H1 (cell line): ENCODE results near the gene GID8. TPM values are rescaled to one million over a fixed set of nuclear protein-coding genes. Genes with fewer than 3 reads are reported as not detected.

ENCODE experiments used
- CTCF ChIA-PET: fragments of 300-600 bp; sonication (Branson Sonifier 250); formaldehyde crosslinking; loops from one replicate; lab custom pipeline; 2021; ENCODE audit not compliant: partially characterized antibody; lab: Charles Lee
- POLR2A ChIA-PET: fragments of 300-600 bp; sonication (Branson Sonifier 250); formaldehyde crosslinking; loops from one replicate; lab custom pipeline; 2021; ENCODE audit warnings: inconsistent platforms; ENCODE audit not compliant: partially characterized antibody; lab: Charles Lee
- DNase-seq, 2 experiments: peaks; one replicate each; pipeline versions ENCODE4 v3.0.0 to v3.0.0-alpha.2; 2010 to 2022; ENCODE audit warnings: low spot score in 2 of 2, low read depth in 1 of 2, mixed read lengths in 1 of 2
- FAIRE-seq: peaks from 2 replicates; lab custom pipeline; 2011; peaks lifted over from hg19 to GRCh38; lab: Jason Lieb, UNC
- H2AFZ ChIP-seq: 2 replicates; pipeline ENCODE4 v1.8.1; 2012; ENCODE audit warnings: low read length, inconsistent platforms
- H2AK5ac ChIP-seq: 2 replicates; pipeline ENCODE4 v1.6.1; 2013; ENCODE audit warnings: low read depth, low read length
- H2BK120ac ChIP-seq: replicated peaks from 2 replicates; pipeline ENCODE3; 2013; ENCODE audit warnings: low read depth, low read length, inconsistent platforms
- H2BK12ac ChIP-seq: 2 replicates; pipeline ENCODE4 v1.6.1; 2013; ENCODE audit warnings: low read depth, low read length
- H2BK15ac ChIP-seq: 2 replicates; pipeline ENCODE4 v1.6.1; 2013; ENCODE audit warnings: low read length
- H2BK20ac ChIP-seq: 2 replicates; pipeline ENCODE4 v1.6.1; 2013; ENCODE audit warnings: low read length
- H2BK5ac ChIP-seq: 2 replicates; pipeline ENCODE4 v1.6.1; 2013; ENCODE audit warnings: low read depth, low read length
- H3K14ac ChIP-seq: 2 replicates; pipeline ENCODE4 v1.6.1; 2013; ENCODE audit warnings: inconsistent platforms; ENCODE audit not compliant: insufficient read length
- H3K18ac ChIP-seq: 2 replicates; pipeline ENCODE4 v1.6.1; 2013; ENCODE audit warnings: low read length; ENCODE audit errors: extremely low read depth
- H3K23ac ChIP-seq: 2 replicates; pipeline ENCODE4 v1.6.1; 2013; ENCODE audit warnings: inconsistent platforms; ENCODE audit not compliant: insufficient read length
- H3K23me2 ChIP-seq: 2 replicates; pipeline ENCODE4 v1.6.1; 2013; ENCODE audit warnings: low read depth, low read length
- H3K27ac ChIP-seq: 2 replicates; pipeline ENCODE4 v1.6.1; 2011; ENCODE audit warnings: low read depth, low read length, inconsistent platforms
- H3K27me3 ChIP-seq, 4 experiments: replicated peaks in 1 of 4; 1 replicate in 1 of 4; 2 replicates in 3 of 4; pipeline versions ENCODE4 v1.6.1 to v1.8.1; 2011 to 2013; ENCODE audit warnings: low read length in 3 of 4, mild to moderate bottlenecking in 3 of 4, inconsistent platforms in 2 of 4, mixed read lengths in 2 of 4, moderate library complexity in 1 of 4; ENCODE audit not compliant: control insufficient read depth in 3 of 4, insufficient read depth in 3 of 4; ENCODE audit errors: extremely low read depth in 1 of 4
- H3K36me3 ChIP-seq, 4 experiments: 2 replicates each; pipeline versions ENCODE4 v1.6.1 to v1.8.1; 2011 to 2013; ENCODE audit warnings: mild to moderate bottlenecking in 4 of 4, low read length in 3 of 4, moderate library complexity in 2 of 4, control low read depth in 1 of 4, inconsistent platforms in 1 of 4; ENCODE audit not compliant: insufficient read depth in 4 of 4, control insufficient read depth in 2 of 4
- H3K4ac ChIP-seq: replicated peaks from 2 replicates; pipeline ENCODE3; 2013; ENCODE audit warnings: low read length, low read depth, mixed read lengths, inconsistent platforms; ENCODE audit not compliant: insufficient read length
- H3K4me1 ChIP-seq, 4 experiments: replicated peaks in 1 of 4; 1 replicate in 1 of 4; 2 replicates in 3 of 4; pipeline versions ENCODE4 v1.6.1 to v1.8.1; 2011 to 2013; ENCODE audit warnings: low read length in 3 of 4, inconsistent platforms in 2 of 4, mixed read lengths in 1 of 4; ENCODE audit not compliant: insufficient read depth in 4 of 4, control insufficient read depth in 3 of 4
- H3K4me2 ChIP-seq, 2 experiments: 2 replicates each; pipeline versions ENCODE4 v1.6.1 to v1.8.1; 2011 to 2013; ENCODE audit warnings: low read depth in 2 of 2, low read length in 2 of 2, control low read depth in 1 of 2, inconsistent platforms in 1 of 2, mild to moderate bottlenecking in 1 of 2; ENCODE audit not compliant: insufficient read depth in 1 of 2
- H3K4me3 ChIP-seq, 4 experiments: fragments of 200-600, 300-600 bp in 1 of 4; sonication (generic), shearing (Covaris generic), sonication (Bioruptor Twin) in 1 of 4; 2 replicates each; pipeline versions ENCODE4 v1.5.1 to v1.8.1; 2011 to 2016; ENCODE audit warnings: low read length in 4 of 4, low read depth in 3 of 4, control low read depth in 2 of 4, inconsistent platforms in 2 of 4, mild to moderate bottlenecking in 2 of 4, mixed read lengths in 1 of 4, moderate library complexity in 1 of 4; ENCODE audit not compliant: insufficient read depth in 2 of 4; ENCODE audit errors: extremely low read depth in 1 of 4
- H3K56ac ChIP-seq: replicated peaks from 2 replicates; pipeline ENCODE3; 2013; ENCODE audit warnings: low read depth, mild to moderate bottlenecking, mixed read lengths, low read length, inconsistent platforms; ENCODE audit not compliant: insufficient read length
- H3K79me1 ChIP-seq: 2 replicates; pipeline ENCODE4 v1.6.1; 2013; ENCODE audit warnings: low read depth, low read length, control low read depth
- H3K79me2 ChIP-seq, 2 experiments: 2 replicates each; pipeline versions ENCODE4 v1.6.1 to v1.8.1; 2012 to 2013; ENCODE audit warnings: low read length in 2 of 2, mild to moderate bottlenecking in 2 of 2, inconsistent platforms in 1 of 2; ENCODE audit not compliant: insufficient read depth in 2 of 2, control insufficient read depth in 1 of 2
- H3K9ac ChIP-seq, 4 experiments: replicated peaks in 1 of 4; 1 replicate in 1 of 4; 2 replicates in 3 of 4; pipeline versions ENCODE4 v1.6.1 to v1.8.1; 2011 to 2013; ENCODE audit warnings: low read depth in 3 of 4, low read length in 3 of 4, control low read depth in 2 of 4, mild to moderate bottlenecking in 2 of 4, moderate library complexity in 2 of 4, inconsistent platforms in 1 of 4; ENCODE audit errors: extremely low read depth in 1 of 4
- H3K9me3 ChIP-seq, 2 experiments: 2 replicates each; pipeline versions ENCODE4 v1.6.1 to v1.8.1; 2012 to 2013; ENCODE audit warnings: mild to moderate bottlenecking in 2 of 2, moderate library complexity in 2 of 2, control low read depth in 1 of 2, inconsistent platforms in 1 of 2, low read depth in 1 of 2, low read length in 1 of 2, mixed read lengths in 1 of 2; ENCODE audit not compliant: insufficient read depth in 2 of 2
- H4K20me1 ChIP-seq, 2 experiments: replicated peaks in 1 of 2; 2 replicates each; pipeline versions ENCODE3 to v1.8.1; 2011 to 2013; ENCODE audit warnings: inconsistent platforms in 2 of 2, low read length in 2 of 2, mild to moderate bottlenecking in 1 of 2; ENCODE audit not compliant: insufficient read depth in 2 of 2, control insufficient read depth in 1 of 2
- H4K5ac ChIP-seq: 2 replicates; pipeline ENCODE4 v1.6.1; 2013; ENCODE audit warnings: low read length, low read depth, mixed read lengths, inconsistent platforms; ENCODE audit not compliant: insufficient read length
- H4K8ac ChIP-seq: 2 replicates; pipeline ENCODE4 v1.8.0; 2013; ENCODE audit warnings: mild to moderate bottlenecking, moderate library complexity, low read length, inconsistent platforms; ENCODE audit not compliant: insufficient read depth; ENCODE audit errors: extremely low read depth
- H4K91ac ChIP-seq: replicated peaks from 2 replicates; pipeline ENCODE3; 2013; ENCODE audit warnings: low read length, mixed read lengths, inconsistent platforms; ENCODE audit not compliant: insufficient read length
- CHD2 ChIP-seq: IDR thresholded peaks from 2 replicates; pipeline ENCODE4 v1.6.1; 2012; ENCODE audit warnings: low read length, improper control_type of control experiment
- CREB1 ChIP-seq: IDR thresholded peaks from 2 replicates; pipeline ENCODE4 v1.6.1; 2012; ENCODE audit warnings: inconsistent platforms
- CTCF ChIP-seq, 3 experiments: IDR thresholded peaks; 1 replicate in 2 of 3; 2 replicates in 1 of 3; pipeline versions ENCODE4 v1.5.1 to v1.6.1; 2011; ENCODE audit warnings: low read length in 3 of 3, mild to moderate bottlenecking in 3 of 3, inconsistent platforms in 2 of 3, low read depth in 1 of 3, moderate library complexity in 1 of 3; ENCODE audit not compliant: insufficient read depth in 1 of 3; ENCODE audit errors: control extremely low read depth in 1 of 3
- GABPA ChIP-seq: IDR thresholded peaks from 2 replicates; pipeline ENCODE4 v1.6.1; 2011; ENCODE audit warnings: mild to moderate bottlenecking, low read length, moderate library complexity, borderline replicate concordance; ENCODE audit not compliant: insufficient read depth
- MAX ChIP-seq: IDR thresholded peaks from 2 replicates; pipeline ENCODE4 v1.6.1; 2012; ENCODE audit warnings: inconsistent platforms
- SRF ChIP-seq: IDR thresholded peaks from 2 replicates; pipeline ENCODE4 v1.6.1; 2011; ENCODE audit warnings: mild to moderate bottlenecking, low read depth, low read length, moderate library complexity
- TAF1 ChIP-seq: IDR thresholded peaks from 2 replicates; pipeline ENCODE4 v1.6.1; 2011; ENCODE audit warnings: mild to moderate bottlenecking, low read depth, low read length
- TBP ChIP-seq: IDR thresholded peaks from 2 replicates; pipeline ENCODE4 v1.6.1; 2011; ENCODE audit warnings: low read depth, low read length, improper control_type of control experiment
- ZNF274 ChIP-seq: IDR thresholded peaks from 2 replicates; pipeline ENCODE4 v1.7.0; 2012; ENCODE audit warnings: low read length, borderline replicate concordance; ENCODE audit errors: extremely low read depth
- WGBS, 2 experiments: shearing (Covaris generic) in 1 of 2; methylation state at CpG; one replicate each; pipeline versions ENCODE4 v1.1.6 to v1.1.7; 2013 to 2015; ENCODE audit warnings: low lambda C conversion rate in 2 of 2, mixed read lengths in 2 of 2, inconsistent platforms in 1 of 2, low coverage in 1 of 2, missing lambda C conversion rate in 1 of 2; ENCODE audit not compliant: insufficient replicate concordance in 2 of 2, insufficient coverage in 1 of 2, insufficient read length in 1 of 2; ENCODE audit errors: extremely low coverage in 1 of 2, missing lambda C conversion rate in 1 of 2; 5-methylcytosine and 5-hydroxymethylcytosine counted together
- polyA plus RNA-seq, 7 experiments: library from polyadenylated mRNA; depleted of rRNA in 3 of 7; stranded (reverse) in 5 of 7; unstranded in 2 of 7; fragments of >200 nt in 5 of 7; fragments of 200-250 nt in 2 of 7; gene quantifications; 1 replicate in 5 of 7; 2 replicates in 1 of 7; 4 replicates in 1 of 7; pipeline versions ENCODE4 v1.2.1 to v1.2.3, GENCODE V29; 2011 to 2013; ENCODE audit warnings: missing spikeins in 2 of 7, mixed read lengths in 2 of 7
- total RNA-seq: library from RNA; stranded (reverse); fragmentation: NEBNext Ultra II Directional; extraction: Animal tissue kit (Norgen Biotek cat#: 25700); gene quantifications from 2 replicates; pipeline ENCODE4 v1.2.1, GENCODE V29; 2021

The GID8 gene
- total and polyA plus RNA-seq, 2 of the 8 experiments (the other 6 are each of a cell fraction or from before 2014, with no cell fraction given) = 39.7 to 72.9 TPM

- Histone ChIP-seq H4K91ac (peak overlapping the region; percentile 53), H3K9me3 (no peaks in the 10 kb centered on the region), H2AK5ac (peak overlapping the region; percentile 53), H3K79me2 (peaks cover 56 to 84% of the 10 kb centered on the region in 2 experiments), H2BK120ac (peak overlapping the region; percentile 7), H3K4me3 (peak overlapping the region; percentile 76 to 99 (median 94)), H2BK15ac (peak overlapping the region; percentile 96), H4K5ac (no peak overlapping the region), H3K56ac (peak overlapping the region; percentile 87), H2BK12ac (peak overlapping the region; percentile 97; the same call in 1 of the 2 replicates), H3K36me3 (peaks cover 0 to 3% (median 0%) of the 10 kb centered on the region in 4 experiments; a peak in 1 of 8 replicates), H3K23me2 (peaks cover 28% of the 10 kb centered on the region), H3K18ac (peak overlapping the region; percentile 86; the same call in 1 of the 2 replicates), H3K23ac (no peak overlapping the region), H3K4me1 (peaks cover 9 to 43% (median 22%) of the 10 kb centered on the region in 4 experiments), H3K4me2 (peak overlapping the region; percentile 99 to 100), H4K20me1 (peaks cover 29 to 31% of the 10 kb centered on the region in 2 experiments), H4K8ac (no peak overlapping the region), H2AFZ (no peak overlapping the region), H2BK5ac (peak overlapping the region; percentile 97), H3K4ac (no peak overlapping the region), H3K14ac (no peak overlapping the region), H3K27me3 (no peaks in the 10 kb centered on the region), H3K79me1 (peaks cover 2% of the 10 kb centered on the region; the same call in 1 of the 2 replicates), H3K27ac (peak overlapping the region; percentile 78), H3K9ac (peak overlapping the region; percentile 15 to 89 (median 58)), H2BK20ac (peak overlapping the region; percentile 55; the same call in 1 of the 2 replicates)
- DNase-seq (no peak), FAIRE-seq (no peak)
- CTCF ChIA-PET = interaction anchor here (0.7 to 4.2 kb wide), 10 partner anchors 8 to 119 kb away, joined by 3 to 32 read pairs (median 6); partner anchors contain the start of gene GID8
- POLR2A ChIA-PET = interaction anchor here (1.0 to 20.3 kb wide), 16 partner anchors 8 to 363 kb away, joined by 3 to 363 read pairs (median 5); partner anchors contain the start of genes BHLHE23, GID8 and SLC17A9
- WGBS, 2 experiments = 4% methylated on average over 14 of the region's 14 CpGs; no CpG with 5 or more reads in 1 of the 2 experiments
- TF ChIP-seq CREB1 (peak; percentile 52; the same call in 1 of the 2 replicates), TAF1 (peak; percentile 65), ZNF274 (no peak), CHD2 (no peak), CTCF (IDR thresholded peaks at IDR 0.05; ENCODE audit: control extremely low read depth in 1 of 3, insufficient read depth in 1 of 3, low read depth in 1 of 3, low read length in 3 of 3) (no peak), MAX (no peak), SRF (no peak), TBP (peak; percentile 71), GABPA (no peak)
Observed at GRCh38 chr20:62928246-62928939, 9.6 kb upstream of the GID8 start.
